Fibroblast of skin of right quadriceps (primary cell): ENCODE data around the gene ARSG.
"Not testable (repeated sequence)": the region's sequence is repeated elsewhere in the genome, so short reads cannot be mapped to it uniquely, and the experiment has no call there.

Source experiments
- DNase-seq: peaks from one replicate; pipeline ENCODE4 v3.0.0-alpha.2; 2013

Gene ARSG

GRCh38 chr17:68341482-68341881 lies 50.2 kb downstream of the ARSG start:
- no peak for DNase-seq

- no peak for DNase-seq
These were observed 52.7 kb downstream of the ARSG start for GRCh38 chr17:68343976-68344375.

GRCh38 chr17:68344701-68345136 lies 53.4 kb downstream of the ARSG start:
- DNase-seq: no peak

- DNase-seq: no peak
These were observed 55.2 kb downstream of the ARSG start for GRCh38 chr17:68346448-68346847.

GRCh38 chr17:68347380-68347779 lies 56.1 kb downstream of the ARSG start:
- no peak for DNase-seq

GRCh38 chr17:68349157-68349556 lies 57.9 kb downstream of the ARSG start:
- no peak for DNase-seq

GRCh38 chr17:68351395-68351794 lies 60.1 kb downstream of the ARSG start:
- DNase-seq: peak; percentile 22

GRCh38 chr17:68352041-68352440 lies 60.7 kb downstream of the ARSG start:
- no peak for DNase-seq

GRCh38 chr17:68352671-68353070 lies 61.4 kb downstream of the ARSG start:
- DNase-seq: not testable (repeated sequence)

- DNase-seq: no peak
These were observed 61.8 kb downstream of the ARSG start for GRCh38 chr17:68353111-68353521.

GRCh38 chr17:68354311-68354710 lies 63.0 kb downstream of the ARSG start:
- DNase-seq: peak; percentile 75

GRCh38 chr17:68355108-68355507 lies 63.8 kb downstream of the ARSG start:
- not testable (repeated sequence) for DNase-seq

GRCh38 chr17:68356520-68356919 lies 65.2 kb downstream of the ARSG start:
- peak; percentile 63 for DNase-seq

- DNase-seq: peak; percentile 15
These were observed 65.7 kb downstream of the ARSG start for GRCh38 chr17:68356949-68357455.

- DNase-seq: no peak
These were observed 66.6 kb downstream of the ARSG start for GRCh38 chr17:68357886-68358285.

- DNase-seq: no peak
These were observed 68.7 kb downstream of the ARSG start for GRCh38 chr17:68359791-68360535.

GRCh38 chr17:68365469-68365868 lies 74.2 kb downstream of the ARSG start:
- no peak for DNase-seq

- DNase-seq: no peak
These were observed 77.1 kb downstream of the ARSG start for GRCh38 chr17:68368387-68368786.

GRCh38 chr17:68375566-68375965 lies 84.3 kb downstream of the ARSG start:
- DNase-seq: no peak

GRCh38 chr17:68376178-68376577 lies 84.9 kb downstream of the ARSG start:
- not testable (repeated sequence) for DNase-seq

GRCh38 chr17:68377771-68378267 lies 86.5 kb downstream of the ARSG start:
- DNase-seq: no peak

GRCh38 chr17:68378268-68379176 lies 87.2 kb downstream of the ARSG start:
- peak; percentile 79 for DNase-seq

- DNase-seq: no peak
These were observed 87.8 kb downstream of the ARSG start for GRCh38 chr17:68379177-68379510.
